COLO668 (cell line): Measurements from ENCODE around the gene IFFO2.

ENCODE experiments used
- DNase-seq: peaks from one replicate; lab custom pipeline; 2025; ENCODE audit not compliant: unreplicated experiment; lab: John Stamatoyannopoulos, UW

Gene IFFO2

DNA sequence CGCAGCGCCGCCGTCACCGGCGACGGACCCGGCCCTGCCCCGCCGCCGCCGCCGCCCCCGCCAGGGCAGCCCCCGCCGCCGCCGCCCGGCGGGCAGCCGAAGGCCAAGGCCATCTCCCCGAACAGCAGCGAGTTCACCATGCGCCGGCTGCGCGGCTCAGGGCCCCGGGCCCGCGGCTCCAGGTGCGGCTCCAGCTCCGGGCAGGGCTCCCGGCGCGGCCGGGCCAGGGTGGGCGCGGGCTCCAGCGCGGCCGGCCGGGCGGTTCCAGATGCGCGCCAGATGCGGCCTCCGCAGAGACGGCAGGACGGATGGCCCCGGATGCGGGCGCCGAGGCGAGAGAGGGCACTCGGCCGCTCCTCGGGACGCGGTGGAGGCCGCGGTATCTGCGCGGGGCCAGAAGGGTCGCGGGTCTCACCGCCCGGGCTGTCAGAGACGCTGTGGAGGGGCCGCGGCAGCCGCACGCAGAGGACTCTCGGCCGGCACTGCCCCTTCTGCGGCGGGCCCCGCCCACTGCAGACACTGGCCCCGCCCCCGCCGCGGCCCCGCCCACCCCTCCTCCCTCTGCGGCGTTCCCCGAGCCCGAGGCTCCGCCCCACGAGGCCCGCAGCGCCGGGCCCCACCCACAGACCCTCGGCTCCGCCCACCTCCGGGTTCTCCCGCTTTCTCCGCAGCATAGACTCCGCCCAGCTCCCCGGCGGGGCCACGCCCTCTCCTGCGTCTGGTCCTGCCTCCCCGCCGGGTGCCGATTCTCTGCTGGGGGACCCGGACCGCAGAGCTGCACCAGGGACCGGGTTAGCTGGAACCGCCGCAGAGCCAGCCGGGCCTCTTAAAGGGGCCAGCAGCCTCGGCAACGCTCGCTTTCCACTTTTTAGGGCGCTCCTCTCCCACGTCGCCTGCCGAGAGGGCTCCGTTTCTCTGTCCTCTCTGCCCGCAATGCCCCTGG is at the start of gene IFFO2:
TSS of gene IFFO2 (minus strand) at position 484 of the 943 bp plus-strand sequence. CDS start at position 140, 344 bp downstream.
- peak; percentile 98 for DNase-seq

DNA sequence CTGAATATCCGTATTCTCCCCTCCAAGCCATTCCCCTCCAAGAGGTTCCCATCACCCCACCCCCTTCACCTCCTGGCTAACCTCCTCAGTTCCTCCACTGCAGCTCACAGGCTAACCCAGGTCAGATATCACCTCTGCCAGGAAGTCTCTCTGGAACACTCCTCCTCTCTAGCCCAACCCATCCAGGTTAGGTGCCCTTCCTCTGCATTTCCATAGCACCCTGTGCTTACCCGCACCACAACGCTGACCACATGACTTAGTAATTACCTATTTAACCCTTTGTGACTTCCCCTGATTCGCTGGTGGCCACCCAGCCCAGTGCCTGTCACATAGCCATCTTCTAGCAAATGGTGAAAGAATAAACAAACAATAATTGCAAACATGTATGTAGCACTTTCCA is 49.5 kb upstream of the IFFO2 start:
- DNase-seq = no peak

DNA sequence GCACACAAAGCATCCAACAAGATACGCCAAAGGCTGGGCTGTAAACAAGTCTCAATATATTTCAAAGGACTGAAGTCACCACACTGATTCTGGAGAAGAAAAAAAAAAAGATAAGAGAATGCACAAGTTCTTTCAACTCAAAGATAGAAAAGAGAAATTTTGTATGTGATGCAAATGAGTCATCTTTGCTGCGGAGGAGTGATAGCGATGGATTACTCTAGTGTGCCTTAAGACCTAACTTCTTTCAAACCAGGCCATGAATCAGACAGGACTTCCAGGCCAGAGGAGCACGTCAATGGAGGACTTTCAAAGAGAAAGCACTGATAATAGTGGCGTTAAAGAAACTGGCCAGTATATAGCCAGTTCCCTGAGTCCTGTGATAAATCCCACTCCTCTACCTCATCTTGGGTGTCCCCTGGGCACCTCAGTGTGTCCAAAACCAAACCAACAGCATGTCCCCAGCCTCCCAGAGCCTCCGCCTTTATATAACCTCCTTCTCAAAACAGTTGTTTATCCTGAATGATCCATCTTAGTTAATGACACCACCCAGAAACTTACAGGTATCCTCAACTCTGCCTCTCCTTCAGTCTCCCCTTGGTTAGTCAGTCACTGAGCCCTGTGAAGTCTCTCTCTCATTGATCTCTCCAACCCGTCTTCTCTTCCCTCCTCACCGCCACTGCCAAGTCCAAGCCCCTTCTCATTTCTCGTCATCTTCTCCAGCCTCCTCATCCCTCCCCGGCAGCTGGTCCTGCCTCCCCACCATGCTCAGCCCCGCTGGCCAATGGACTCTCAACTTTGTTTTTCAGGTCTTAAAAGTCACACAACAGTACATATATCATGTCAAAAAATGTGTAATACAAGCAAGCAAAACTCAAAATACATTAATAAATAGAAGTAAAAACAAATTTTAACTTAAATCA is 47.2 kb upstream of the IFFO2 start:
- no peak for DNase-seq

DNA sequence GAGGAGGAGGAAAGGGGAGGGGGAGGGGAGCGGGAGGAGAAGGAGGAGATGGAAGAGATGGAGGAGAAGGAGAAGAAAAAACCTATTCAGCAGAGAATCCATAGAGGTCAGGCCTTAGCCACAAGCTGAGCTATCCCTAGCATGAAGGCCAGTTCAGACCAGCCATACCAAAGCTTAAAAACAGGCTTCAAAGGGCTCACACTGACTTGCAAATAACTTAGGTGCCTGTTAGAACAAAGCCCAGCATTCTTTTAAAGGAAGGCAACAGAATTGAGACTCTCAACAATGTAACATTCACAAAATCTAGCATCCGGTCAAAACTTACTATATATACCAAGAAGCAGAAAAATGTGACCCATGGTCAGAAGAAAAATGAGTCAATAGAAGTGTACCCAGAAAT is 43.6 kb upstream of the IFFO2 start:
- no peak for DNase-seq

DNA sequence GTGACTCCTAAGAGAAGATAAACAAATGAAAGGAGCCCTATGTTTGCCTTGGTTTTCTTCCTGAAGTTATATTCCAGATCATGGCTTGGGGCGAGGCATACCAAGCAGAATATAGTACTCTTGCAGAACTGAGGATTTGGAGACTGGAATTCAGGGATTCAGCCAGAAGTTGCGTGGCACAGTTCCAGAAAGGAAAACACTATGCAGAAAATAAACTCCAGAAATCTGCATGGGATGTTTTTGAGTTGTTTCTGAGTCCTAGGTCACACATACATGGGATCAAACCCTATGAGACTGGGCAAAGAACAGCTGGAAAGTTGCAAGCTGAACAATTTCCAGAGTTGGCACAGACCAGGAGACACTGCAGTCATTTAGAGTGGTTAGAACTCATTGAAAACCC is 42.9 kb upstream of the IFFO2 start:
- DNase-seq = no peak

DNA sequence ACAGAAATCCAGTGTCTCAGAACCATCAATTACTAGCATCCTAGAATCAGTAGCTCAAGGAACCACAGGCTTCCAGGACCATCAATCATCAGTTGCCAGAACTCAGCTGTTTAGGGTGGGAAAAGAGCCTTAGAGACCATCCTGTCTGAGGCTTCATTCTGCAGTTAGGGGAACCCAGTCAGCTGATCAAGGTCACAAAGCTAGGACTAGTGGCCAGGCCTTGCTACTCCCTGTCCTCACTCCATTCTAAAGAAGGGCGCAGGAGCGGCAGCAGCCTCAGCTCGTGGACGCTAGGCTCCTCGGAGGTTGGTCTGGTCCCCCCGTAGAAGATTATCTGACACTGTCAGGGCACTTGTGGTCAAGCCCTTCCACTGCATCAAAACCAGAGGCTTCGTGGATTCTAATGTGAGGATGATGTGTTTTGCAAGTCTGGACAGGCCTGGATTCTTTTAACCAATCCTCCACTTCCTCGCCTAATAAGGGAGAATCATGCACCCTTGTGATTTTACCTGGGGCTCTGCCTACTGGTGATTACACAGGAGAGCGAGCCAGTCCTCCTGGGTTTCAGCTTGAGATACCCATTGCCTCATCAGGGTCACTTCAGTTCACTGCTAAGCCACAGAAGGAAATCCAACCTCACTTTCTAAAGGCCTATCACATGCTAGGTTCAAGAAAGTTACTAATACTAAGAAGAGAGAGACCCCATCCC is 41.7 kb upstream of the IFFO2 start:
- DNase-seq = no peak

DNA sequence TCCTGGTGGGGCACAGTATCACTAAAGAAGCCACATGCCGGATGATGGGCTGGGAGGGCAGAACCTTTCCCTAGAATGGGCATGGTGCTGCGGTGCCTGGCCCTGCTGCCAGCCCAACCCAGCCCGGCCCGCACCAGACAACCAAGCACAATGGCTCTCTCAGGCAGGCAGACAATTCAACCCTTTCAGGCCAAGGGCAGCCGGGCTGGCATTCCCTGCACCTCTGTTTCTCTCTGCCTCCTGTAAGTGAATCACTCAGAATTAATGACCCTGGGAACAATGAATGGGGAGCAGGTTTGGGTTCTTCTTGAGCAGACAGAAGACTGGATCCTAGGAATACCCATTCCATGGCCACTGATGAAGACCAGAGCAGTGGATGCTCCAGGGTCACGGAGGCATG is 41.0 kb upstream of the IFFO2 start:
- no peak for DNase-seq

DNA sequence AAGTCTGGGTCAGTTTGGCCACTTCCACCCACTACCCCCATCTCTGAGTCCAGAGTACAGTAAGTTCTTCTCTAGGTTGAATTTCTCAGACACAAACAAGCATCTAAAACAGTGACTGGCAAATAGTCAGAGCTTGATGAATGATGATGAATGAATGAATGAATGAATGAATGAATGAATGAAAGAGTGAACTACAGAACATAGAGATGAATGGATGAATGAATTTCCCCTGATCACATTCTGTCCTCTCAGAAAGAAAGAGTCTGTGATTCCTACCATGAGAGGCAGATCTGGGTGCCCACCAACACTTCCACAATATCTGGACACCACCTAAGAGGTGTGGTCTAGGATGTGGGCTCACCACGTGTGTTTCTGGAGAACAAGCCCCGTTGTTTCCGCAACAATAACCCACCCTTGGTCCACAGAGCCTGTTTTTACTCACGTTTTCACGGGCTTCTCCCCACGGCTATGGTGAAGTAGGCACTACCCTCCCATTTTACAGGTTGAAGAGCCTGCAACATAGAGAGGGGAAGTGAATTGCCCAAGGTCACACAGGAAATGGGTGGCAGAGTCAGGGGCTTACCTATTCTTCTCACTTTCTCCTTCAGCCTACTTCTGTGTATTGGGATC is 40.2 kb upstream of the IFFO2 start:
- DNase-seq = no peak

DNA sequence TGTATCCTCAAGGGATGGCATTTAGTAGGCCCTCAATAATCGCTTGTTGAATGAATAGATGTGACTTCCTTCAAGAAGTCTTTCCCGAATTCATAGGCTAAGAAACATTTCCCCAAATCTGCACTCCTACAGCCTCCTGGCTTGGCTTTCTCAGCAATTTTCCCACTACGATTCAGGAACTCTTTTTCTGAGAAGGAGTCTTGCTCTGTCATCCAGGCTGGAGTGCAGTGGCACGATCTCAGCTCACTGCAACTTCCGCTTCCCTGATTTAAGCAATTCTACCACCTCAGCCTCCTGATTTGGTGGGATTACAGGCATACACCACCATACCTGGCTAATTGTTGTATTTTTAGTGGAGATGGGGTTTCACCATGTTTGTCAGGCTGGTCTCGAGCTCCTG is 37.9 kb upstream of the IFFO2 start:
- no peak for DNase-seq

DNA sequence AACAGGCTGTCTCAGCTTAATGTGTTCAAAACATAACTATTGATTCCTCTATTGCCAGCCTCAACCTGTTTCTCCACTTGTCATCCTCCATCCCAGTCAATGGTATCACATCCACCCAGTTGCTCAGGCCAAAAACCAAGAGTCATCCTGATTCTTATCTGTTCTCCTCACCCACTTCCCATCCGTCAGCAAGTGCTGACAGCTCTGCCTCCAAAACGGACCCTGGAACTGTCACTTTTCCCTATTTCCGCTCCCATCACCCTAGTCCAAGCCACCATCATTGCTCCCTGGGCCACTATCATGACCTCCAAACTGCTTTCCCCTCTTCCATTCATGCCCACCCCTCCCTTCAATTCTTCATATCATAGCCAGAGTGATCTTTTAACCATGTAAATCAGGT is 36.2 kb upstream of the IFFO2 start:
- no peak for DNase-seq

DNA sequence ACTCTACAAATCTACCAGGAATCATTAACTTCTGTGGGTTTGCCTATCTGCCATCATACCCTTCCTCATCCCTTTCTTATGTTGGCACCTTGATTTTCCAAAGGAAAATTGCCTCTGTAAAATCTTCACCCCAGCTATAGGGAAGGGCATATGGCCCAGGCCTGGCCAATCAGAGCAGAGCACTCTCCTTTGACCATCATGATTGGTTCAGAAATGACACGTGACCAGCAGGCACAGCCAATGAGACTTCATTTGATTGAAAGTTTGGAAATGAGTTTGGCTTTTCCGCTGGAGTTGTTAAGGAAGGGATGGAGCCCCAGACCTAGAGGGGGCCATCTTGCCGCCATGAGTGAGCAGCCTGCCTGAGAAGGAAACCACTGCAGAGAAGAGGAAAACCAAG is 35.1 kb upstream of the IFFO2 start:
- no peak for DNase-seq

DNA sequence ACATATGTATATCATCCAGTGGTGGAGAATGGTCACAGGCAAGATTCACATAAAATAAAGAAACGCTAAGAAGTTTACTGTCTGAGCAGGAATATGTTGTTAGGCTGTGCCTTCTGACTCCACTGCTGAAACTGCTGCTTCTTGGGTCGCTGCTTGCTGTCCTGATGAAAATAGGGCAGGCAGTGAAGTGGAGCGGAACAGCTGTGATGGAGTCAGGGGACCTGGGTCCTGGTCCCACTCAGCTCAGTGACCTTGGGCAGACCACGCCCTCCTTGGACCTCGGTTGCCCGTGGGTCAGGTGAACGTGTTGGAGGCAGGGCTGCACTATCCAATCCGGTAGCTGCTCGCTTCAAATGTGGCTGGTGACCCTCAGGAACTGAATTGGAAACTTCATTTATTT is 33.4 kb upstream of the IFFO2 start:
- no peak for DNase-seq

DNA sequence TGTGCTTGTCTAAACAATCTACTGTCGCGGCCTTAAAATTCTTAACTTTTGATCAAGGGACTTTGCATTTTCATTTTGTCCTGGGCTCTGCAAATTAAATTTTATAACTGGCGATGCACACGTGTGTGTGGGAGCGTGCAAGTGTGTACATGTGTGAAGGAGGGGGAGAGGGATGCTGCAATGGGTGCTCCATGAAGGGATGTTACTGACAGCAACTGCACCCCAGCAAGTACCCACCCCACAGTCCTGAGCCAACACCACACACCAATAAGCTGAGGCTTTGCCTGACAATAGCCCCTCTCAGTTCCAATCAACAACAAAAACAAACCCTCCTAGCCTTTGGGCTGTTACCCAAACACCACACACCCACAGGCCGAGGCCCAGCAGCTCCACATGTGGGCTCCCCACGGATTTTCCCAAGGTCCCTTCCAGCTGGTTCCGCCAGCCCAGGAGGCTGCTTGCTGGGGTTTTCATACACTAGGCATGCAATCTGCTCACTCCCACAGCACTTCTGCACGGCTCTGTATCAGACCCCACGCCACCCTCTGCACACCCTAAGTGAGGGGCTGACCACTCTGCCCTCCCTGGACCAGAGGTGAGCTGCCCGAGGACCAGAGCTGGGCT is 32.8 kb upstream of the IFFO2 start:
- no peak for DNase-seq

DNA sequence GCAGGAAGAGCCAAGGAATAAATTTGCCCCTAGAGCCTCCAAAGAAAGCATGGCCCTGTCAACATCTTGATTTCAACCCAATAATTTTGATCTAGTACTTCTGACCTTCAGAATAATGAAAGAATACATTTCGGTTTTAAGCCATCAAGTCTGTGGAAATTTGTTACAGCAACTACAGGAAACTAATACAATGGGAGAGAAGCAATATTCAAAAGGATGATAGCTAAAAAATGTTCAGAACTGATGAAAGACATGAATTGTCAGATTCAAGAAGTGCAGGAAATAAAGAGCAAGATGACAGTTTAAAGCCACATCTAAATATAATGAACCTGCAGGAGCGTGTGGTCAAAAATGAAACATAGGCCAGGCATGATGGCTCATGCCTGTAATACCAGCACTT is 24.8 kb upstream of the IFFO2 start:
- no peak for DNase-seq

DNA sequence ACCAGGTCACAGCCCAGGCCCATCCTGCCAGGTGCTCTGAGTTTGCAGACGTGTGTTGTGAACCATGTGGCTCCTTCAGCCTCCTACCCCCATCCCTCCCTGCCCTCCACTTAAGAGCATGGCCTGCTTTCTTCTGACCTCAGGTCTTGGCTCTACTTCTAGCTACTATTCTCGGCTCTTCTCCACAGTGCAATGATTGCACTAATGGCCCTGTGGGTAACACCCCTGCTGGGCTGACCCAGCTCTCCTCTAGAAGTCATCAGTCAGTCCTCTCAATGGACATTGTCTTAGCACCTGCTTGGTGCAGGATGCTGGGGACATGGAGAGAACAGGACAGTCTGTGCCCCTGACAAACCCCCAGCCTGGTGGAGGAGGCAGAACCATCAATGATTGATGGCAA is 22.2 kb upstream of the IFFO2 start:
- no peak for DNase-seq

DNA sequence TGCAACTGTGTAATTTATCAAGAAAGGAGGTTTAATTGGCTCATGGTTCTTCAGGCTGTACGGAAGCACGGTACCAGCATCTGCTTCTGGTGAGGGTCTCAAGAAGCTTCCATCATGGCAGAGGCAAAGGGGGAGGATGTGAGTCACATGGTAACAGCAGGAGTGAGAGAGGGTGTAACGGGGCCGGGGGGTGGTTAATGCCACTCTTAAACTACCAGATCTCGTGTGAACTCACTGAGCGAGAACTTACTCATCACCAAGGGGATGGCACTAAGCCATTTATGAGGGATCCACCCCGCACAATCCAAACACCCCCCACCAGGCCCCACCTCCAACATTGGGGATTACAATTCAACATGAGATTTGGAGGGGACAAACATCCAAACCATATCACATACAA is 21.0 kb upstream of the IFFO2 start:
- no peak for DNase-seq

DNA sequence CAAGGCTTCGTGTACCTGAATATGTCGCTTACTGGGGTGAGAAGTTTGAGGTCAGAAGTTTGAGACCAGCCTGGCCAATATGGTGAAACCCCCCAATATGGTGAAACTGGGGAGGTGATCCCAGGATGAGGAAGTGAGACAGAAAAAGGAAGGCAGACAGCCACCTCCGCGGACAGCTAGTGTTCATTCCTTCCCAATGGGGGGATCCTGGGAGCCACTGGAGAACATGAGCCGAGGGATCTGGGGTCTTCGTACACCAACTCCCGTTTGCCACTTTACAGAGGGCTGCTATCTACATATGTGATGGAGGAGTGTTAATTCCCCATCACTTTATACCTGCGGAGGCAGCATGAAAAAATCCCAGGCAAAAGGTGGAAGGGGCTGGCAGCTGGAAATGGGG is 19.6 kb upstream of the IFFO2 start:
- DNase-seq = no peak

DNA sequence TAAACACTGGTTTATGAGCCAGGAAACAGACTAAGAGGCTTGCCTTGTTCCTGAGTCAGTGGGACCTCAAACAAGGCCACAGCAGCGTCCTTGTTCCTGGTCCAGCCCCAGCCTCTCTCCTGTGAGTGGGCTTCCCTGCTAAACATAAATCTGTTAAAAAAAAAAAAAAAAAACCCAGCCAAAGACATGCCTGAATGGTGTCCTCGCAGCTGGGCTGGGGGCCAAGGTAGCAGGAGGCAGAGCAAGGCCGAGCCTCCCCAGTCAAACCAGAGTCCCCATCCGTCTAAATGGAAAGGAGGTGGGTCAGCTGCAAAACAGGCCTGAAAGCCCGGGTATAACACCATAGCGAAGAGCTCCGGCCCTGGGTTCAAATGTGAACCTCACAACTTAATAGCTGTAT is 18.1 kb upstream of the IFFO2 start:
- DNase-seq = no peak

DNA sequence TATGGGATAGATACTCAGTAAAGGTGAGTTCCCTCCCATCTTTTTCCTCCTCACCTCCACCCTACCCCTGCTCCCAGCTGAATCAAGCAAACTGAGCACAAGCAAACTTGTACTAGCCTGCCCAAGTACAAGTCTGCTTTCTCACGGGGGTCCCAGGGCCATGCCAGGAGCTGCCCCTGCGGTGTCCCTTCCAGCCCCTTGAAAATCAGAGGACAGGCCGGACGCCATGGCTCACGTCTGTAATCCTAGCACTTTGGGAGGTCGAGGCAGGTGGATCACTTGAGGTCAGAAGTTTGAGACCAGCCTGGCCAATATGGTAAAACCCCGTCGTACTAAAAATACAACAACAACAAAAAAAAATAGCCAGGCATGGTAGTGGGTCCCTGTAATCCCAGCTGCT is 17.5 kb upstream of the IFFO2 start:
- no peak for DNase-seq

DNA sequence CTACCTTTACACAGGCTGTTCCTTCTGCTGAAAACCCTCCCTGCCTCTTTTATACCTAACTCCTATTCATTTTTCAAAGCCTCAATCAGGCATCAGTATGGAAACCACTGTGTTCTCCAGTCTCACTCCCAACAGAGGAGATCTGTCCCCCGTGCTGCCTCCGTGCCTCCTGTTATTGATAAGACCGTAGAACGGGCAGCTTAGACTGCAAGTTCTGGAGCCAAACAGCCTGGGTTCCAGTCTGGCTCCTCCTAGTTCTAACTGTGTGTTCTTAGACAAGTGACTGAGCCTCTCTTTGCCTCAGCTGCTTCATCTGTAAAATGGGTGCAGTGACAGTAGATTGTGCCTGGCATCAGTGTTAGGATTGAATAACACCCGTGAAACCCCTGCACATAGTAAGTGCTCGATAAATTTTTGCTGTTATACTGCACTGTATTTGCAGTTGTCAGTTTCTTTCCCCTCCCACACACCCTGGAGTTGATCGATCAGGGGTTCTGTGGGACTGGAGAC is 17.0 kb upstream of the IFFO2 start:
- no peak for DNase-seq
